HG03135 (cell line): ENCODE measurements around the gene SCO2.
A peak's percentile ranks its signal among the peaks of the same experiment; 100 is the strongest.

Experiments
- ATAC-seq: cut with Tn5 transposase; IDR thresholded peaks from one replicate; pipeline ENCODE4 v1.9.1; 2021; ENCODE audit warnings: mild to moderate bottlenecking, moderate library complexity; ENCODE audit not compliant: unreplicated experiment

The SCO2 gene

GRCh38 chr22:50532824-50533796, 7.7 kb upstream of the SCO2 start:
- ATAC-seq, result no peak

- ATAC-seq, result no peak
Measured at GRCh38 chr22:50531962-50532674, 6.7 kb upstream of the SCO2 start.

- no peak for ATAC-seq
Measured at GRCh38 chr22:50531546-50531961, 6.2 kb upstream of the SCO2 start.

- ATAC-seq, result peak; percentile 27
Measured at GRCh38 chr22:50530877-50531545, 5.6 kb upstream of the SCO2 start.

GRCh38 chr22:50530580-50530876, 5.1 kb upstream of the SCO2 start:
- no peak for ATAC-seq

- ATAC-seq, result no peak
Measured at GRCh38 chr22:50529897-50530579, 4.6 kb upstream of the SCO2 start, which contains the start of gene TYMP. Gene TYMP, minus strand, starts transcription at chr22:50530012. Its CDS starts 303 bp downstream, at chr22:50529709.

GRCh38 chr22:50529416-50529896, 4.1 kb upstream of the SCO2 start:
- no peak for ATAC-seq

GRCh38 chr22:50528682-50529415, 3.5 kb upstream of the SCO2 start:
- no peak for ATAC-seq

GRCh38 chr22:50527921-50528681, 2.7 kb upstream of the SCO2 start:
- ATAC-seq, result no peak

- no peak for ATAC-seq
Measured at GRCh38 chr22:50526834-50527801, 1.7 kb upstream of the SCO2 start.

GRCh38 chr22:50526108-50526833, 873 bp upstream of the SCO2 start:
- ATAC-seq, result peak; percentile 29

- ATAC-seq, result peak; percentile 12
Measured at GRCh38 chr22:50525858-50526107, 385 bp upstream of the SCO2 start.

GRCh38 chr22:50524676-50525103, 708 bp downstream of the SCO2 start:
- ATAC-seq, result no peak

GRCh38 chr22:50523806-50524675, 1.4 kb downstream of the SCO2 start:
- no peak for ATAC-seq

GRCh38 chr22:50523458-50523805, 2.0 kb downstream of the SCO2 start:
- no peak for ATAC-seq

GRCh38 chr22:50522806-50523438, 2.5 kb downstream of the SCO2 start:
- no peak for ATAC-seq
